Left forelimb (tissue), 1 donor: ENCODE measurements around the gene GRIK4.
A peak's percentile ranks its signal among the peaks of the same experiment; 100 is the strongest.

ENCODE experiments used
- DNase-seq: peaks from one replicate; pipeline ENCODE4 v3.0.0-alpha.2; 2018; ENCODE audit warnings: low spot score

The GRIK4 gene

GRCh38 chr11:120746836-120747609 lies 235.5 kb downstream of the GRIK4 start:
- no peak for DNase-seq

GRCh38 chr11:120747850-120748814 lies 236.6 kb downstream of the GRIK4 start:
- DNase-seq: no peak

GRCh38 chr11:120749395-120749794 lies 237.8 kb downstream of the GRIK4 start:
- no peak for DNase-seq

- DNase-seq: no peak
Observed at GRCh38 chr11:120750647-120751549, 239.3 kb downstream of the GRIK4 start.

GRCh38 chr11:120751550-120751949 lies 240.0 kb downstream of the GRIK4 start:
- DNase-seq: no peak

GRCh38 chr11:120752668-120753067 lies 241.1 kb downstream of the GRIK4 start:
- no peak for DNase-seq

- no peak for DNase-seq
Observed at GRCh38 chr11:120756931-120757330, 245.4 kb downstream of the GRIK4 start.

GRCh38 chr11:120759046-120759445 lies 247.5 kb downstream of the GRIK4 start:
- no peak for DNase-seq

GRCh38 chr11:120765710-120766109 lies 254.2 kb downstream of the GRIK4 start:
- peak; percentile 52 for DNase-seq

- peak; percentile 40 for DNase-seq
Observed at GRCh38 chr11:120766318-120766717, 254.8 kb downstream of the GRIK4 start.

GRCh38 chr11:120768949-120769348 lies 257.4 kb downstream of the GRIK4 start:
- DNase-seq: no peak

GRCh38 chr11:120769906-120770305 lies 258.4 kb downstream of the GRIK4 start:
- DNase-seq: no peak

GRCh38 chr11:120771551-120772060 lies 260.1 kb downstream of the GRIK4 start:
- DNase-seq: no peak

- peak; percentile 4 for DNase-seq
Observed at GRCh38 chr11:120773501-120774031, 262.0 kb downstream of the GRIK4 start.

- DNase-seq: peak; percentile 30
Observed at GRCh38 chr11:120774591-120775386, 263.2 kb downstream of the GRIK4 start.

- peak; percentile 20 for DNase-seq
Observed at GRCh38 chr11:120775986-120776951, 264.7 kb downstream of the GRIK4 start.

GRCh38 chr11:120778685-120779490 lies 267.3 kb downstream of the GRIK4 start:
- DNase-seq: peak; percentile 30

- DNase-seq: no peak
Observed at GRCh38 chr11:120780239-120780638, 268.7 kb downstream of the GRIK4 start.
